Upper lobe of right lung (tissue), 1 donor: ENCODE results near the gene CIRBP. TPM values are rescaled to one million over a fixed set of nuclear protein-coding genes. Genes with fewer than 3 reads are reported as not detected.

Experiments
- ATAC-seq: fragments of 200-7000 bp; cut with Tn5 transposase; one replicate; pipeline ENCODE4 v1.9.1; 2020; ENCODE audit warnings: mild to moderate bottlenecking, moderate library complexity
- DNase-seq: peaks from one replicate; pipeline ENCODE4 v3.0.0-alpha.2; 2020
- H3K27ac ChIP-seq: fragments of 200-600 bp; one replicate; pipeline ENCODE4 v1.8.0; 2022
- H3K27me3 ChIP-seq: fragments of 200-600 bp; one replicate; pipeline ENCODE4 v1.8.0; 2022; ENCODE audit warnings: mild to moderate bottlenecking
- H3K36me3 ChIP-seq: fragments of 200-600 bp; one replicate; pipeline ENCODE4 v1.8.0; 2022
- H3K4me1 ChIP-seq: fragments of 200-600 bp; one replicate; pipeline ENCODE4 v1.8.0; 2022
- H3K4me3 ChIP-seq: fragments of 200-600 bp; one replicate; pipeline ENCODE4 v1.8.0; 2022; ENCODE audit warnings: mild to moderate bottlenecking
- H3K9me3 ChIP-seq: fragments of 200-600 bp; one replicate; pipeline ENCODE4 v1.8.0; 2022
- intact Hi-C: fragments of 100-400 bp; cut with DNase I; formaldehyde crosslinking; loops from one replicate; pipeline ENCODE4 v1.11.0; 2022
- total RNA-seq: library from RNA; stranded (reverse); fragmentation: NEBNext Ultra II Directional; extraction: Animal tissue kit (Norgen Biotek cat#: 25700); gene quantifications from one replicate; pipeline ENCODE4 v1.2.1, GENCODE V29; 2021
- TF ChIP-seq, protein P1 (sequence below): fragments of 200-600 bp; IDR thresholded peaks from one replicate; pipeline ENCODE4 v1.8.0; 2022; ENCODE audit warnings: antibody characterized with exemption
- donor health status: DM: no; HTN: yes; CAD: no; lungs with severe emphysema.

CIRBP gene
- total RNA-seq, 1 donor from 2014 or later: 322 TPM

- no peaks in the 10 kb centered on the region for H3K9me3 ChIP-seq
- peak overlapping the region; percentile 80 for H3K27ac ChIP-seq
- ATAC-seq: no peak
- TF ChIP-seq, protein P1, sequence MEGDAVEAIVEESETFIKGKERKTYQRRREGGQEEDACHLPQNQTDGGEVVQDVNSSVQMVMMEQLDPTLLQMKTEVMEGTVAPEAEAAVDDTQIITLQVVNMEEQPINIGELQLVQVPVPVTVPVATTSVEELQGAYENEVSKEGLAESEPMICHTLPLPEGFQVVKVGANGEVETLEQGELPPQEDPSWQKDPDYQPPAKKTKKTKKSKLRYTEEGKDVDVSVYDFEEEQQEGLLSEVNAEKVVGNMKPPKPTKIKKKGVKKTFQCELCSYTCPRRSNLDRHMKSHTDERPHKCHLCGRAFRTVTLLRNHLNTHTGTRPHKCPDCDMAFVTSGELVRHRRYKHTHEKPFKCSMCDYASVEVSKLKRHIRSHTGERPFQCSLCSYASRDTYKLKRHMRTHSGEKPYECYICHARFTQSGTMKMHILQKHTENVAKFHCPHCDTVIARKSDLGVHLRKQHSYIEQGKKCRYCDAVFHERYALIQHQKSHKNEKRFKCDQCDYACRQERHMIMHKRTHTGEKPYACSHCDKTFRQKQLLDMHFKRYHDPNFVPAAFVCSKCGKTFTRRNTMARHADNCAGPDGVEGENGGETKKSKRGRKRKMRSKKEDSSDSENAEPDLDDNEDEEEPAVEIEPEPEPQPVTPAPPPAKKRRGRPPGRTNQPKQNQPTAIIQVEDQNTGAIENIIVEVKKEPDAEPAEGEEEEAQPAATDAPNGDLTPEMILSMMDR: no peak
- peak overlapping the region; percentile 58 for H3K4me3 ChIP-seq
- H3K36me3 ChIP-seq: peaks cover 3% of the 10 kb centered on the region
- peak; percentile 84 for DNase-seq
- peaks cover 59% of the 10 kb centered on the region for H3K4me1 ChIP-seq
- intact Hi-C loops: no loop called here
- no peaks in the 10 kb centered on the region for H3K27me3 ChIP-seq
Observed at GRCh38 chr19:1265615-1266128, 3.5 kb upstream of the CIRBP start.

- H3K4me1 ChIP-seq: peaks cover 63% of the 10 kb centered on the region
- H3K27ac ChIP-seq: peak overlapping the region; percentile 80
- DNase-seq: peak; percentile 96
- peak; percentile 65 for ATAC-seq
- intact Hi-C loops: no loop called here
- H3K27me3 ChIP-seq: no peaks in the 10 kb centered on the region
- TF ChIP-seq, protein P1: no peak
- H3K4me3 ChIP-seq: peak overlapping the region; percentile 58
- no peaks in the 10 kb centered on the region for H3K9me3 ChIP-seq
- peaks cover 10% of the 10 kb centered on the region for H3K36me3 ChIP-seq
Observed at GRCh38 chr19:1266129-1266915, 2.8 kb upstream of the CIRBP start.

GRCh38 chr19:1266916-1267476, 2.1 kb upstream of the CIRBP start:
- H3K27me3 ChIP-seq: no peaks in the 10 kb centered on the region
- DNase-seq (peak; percentile 90), ATAC-seq (peak; percentile 49)
- no peaks in the 10 kb centered on the region for H3K9me3 ChIP-seq
- H3K4me3 ChIP-seq: peak overlapping the region; percentile 58
- intact Hi-C loops: no loop called here
- H3K36me3 ChIP-seq: peaks cover 16% of the 10 kb centered on the region
- TF ChIP-seq, protein P1: peak; percentile 96
- peaks cover 63% of the 10 kb centered on the region for H3K4me1 ChIP-seq
- peak overlapping the region; percentile 80 for H3K27ac ChIP-seq

GRCh38 chr19:1267477-1268225, 1.5 kb upstream of the CIRBP start:
- DNase-seq (no peak), ATAC-seq (no peak)
- intact Hi-C loops: no loop called here
- H3K4me3 ChIP-seq: peak overlapping the region; percentile 58
- H3K4me1 ChIP-seq: peaks cover 63% of the 10 kb centered on the region
- H3K9me3 ChIP-seq: no peaks in the 10 kb centered on the region
- TF ChIP-seq, protein P1: no peak
- H3K36me3 ChIP-seq: peaks cover 23% of the 10 kb centered on the region
- H3K27me3 ChIP-seq: no peaks in the 10 kb centered on the region
- H3K27ac ChIP-seq: peak overlapping the region; percentile 80

- H3K36me3 ChIP-seq: peaks cover 31% of the 10 kb centered on the region
- H3K9me3 ChIP-seq: no peaks in the 10 kb centered on the region
- intact Hi-C loops: no loop called here
- H3K27ac ChIP-seq: no peak overlapping the region
- ATAC-seq (no peak), DNase-seq (no peak)
- TF ChIP-seq, protein P1: no peak
- H3K4me3 ChIP-seq: peak overlapping the region; percentile 69
- no peaks in the 10 kb centered on the region for H3K27me3 ChIP-seq
- H3K4me1 ChIP-seq: peaks cover 67% of the 10 kb centered on the region
Observed at GRCh38 chr19:1268226-1269064, 687 bp upstream of the CIRBP start.
